ENCODE data around the gene CUL5.

Gene CUL5

GRCh38 chr11:108137212-108137611 is 128.5 kb downstream of the CUL5 start:
- H3K4me3 ChIP-seq (replicated peaks; ENCODE audit: low read depth, low read length), result no peak overlapping the region
- TF ChIP-seq CTCF (IDR thresholded peaks at IDR 0.05; ENCODE audit: low read depth, low read length, missing control alignments), result no peak
- no peak for DNase-seq (ENCODE audit: extremely low read depth, low read depth)

DNA sequence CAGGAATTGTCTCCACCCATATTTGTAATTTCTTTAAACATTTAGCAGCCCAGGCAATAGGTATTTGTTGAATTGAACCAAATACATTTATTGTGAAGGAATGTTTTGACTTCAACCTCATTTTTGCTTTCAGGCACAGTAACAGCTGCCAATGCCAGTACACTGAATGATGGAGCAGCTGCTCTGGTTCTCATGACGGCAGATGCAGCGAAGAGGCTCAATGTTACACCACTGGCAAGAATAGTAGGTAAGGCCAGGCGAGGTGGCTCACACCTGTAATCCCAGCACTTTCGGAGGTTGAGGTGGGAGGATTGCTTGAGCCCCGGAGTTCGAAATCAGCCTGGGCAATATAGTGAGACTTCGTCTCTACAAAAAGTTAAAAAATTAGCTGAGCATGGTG is 133.6 kb downstream of the CUL5 start:
- DNase-seq (ENCODE audit: extremely low read depth, low read depth), result no peak
- TF ChIP-seq CTCF (IDR thresholded peaks at IDR 0.05; ENCODE audit: low read depth, low read length, missing control alignments), result no peak
- H3K4me3 ChIP-seq (replicated peaks; ENCODE audit: low read depth, low read length), result no peak overlapping the region

- no peak overlapping the region for H3K4me3 ChIP-seq (replicated peaks; ENCODE audit: low read depth, low read length)
- TF ChIP-seq CTCF (IDR thresholded peaks at IDR 0.05; ENCODE audit: low read depth, low read length, missing control alignments), result no peak
- DNase-seq (ENCODE audit: extremely low read depth, low read depth), result no peak
Measured at GRCh38 chr11:108144615-108145014, 135.9 kb downstream of the CUL5 start.

DNA sequence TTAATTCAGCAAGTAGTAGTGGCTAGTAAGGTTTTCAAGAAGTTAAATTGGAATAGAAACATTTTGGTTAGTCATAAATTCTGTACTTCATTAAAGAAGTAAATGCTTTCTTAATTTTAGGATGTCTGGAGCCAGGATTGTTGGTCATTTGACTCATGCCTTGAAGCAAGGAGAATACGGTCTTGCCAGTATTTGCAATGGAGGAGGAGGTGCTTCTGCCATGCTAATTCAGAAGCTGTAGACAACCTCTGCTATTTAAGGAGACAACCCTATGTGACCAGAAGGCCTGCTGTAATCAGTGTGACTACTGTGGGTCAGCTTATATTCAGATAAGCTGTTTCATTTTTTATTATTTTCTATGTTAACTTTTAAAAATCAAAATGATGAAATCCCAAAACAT is 138.5 kb downstream of the CUL5 start:
- no peak overlapping the region for H3K4me3 ChIP-seq (replicated peaks; ENCODE audit: low read depth, low read length)
- DNase-seq (ENCODE audit: extremely low read depth, low read depth), result no peak
- no peak for TF ChIP-seq CTCF (IDR thresholded peaks at IDR 0.05; ENCODE audit: low read depth, low read length, missing control alignments)

DNA sequence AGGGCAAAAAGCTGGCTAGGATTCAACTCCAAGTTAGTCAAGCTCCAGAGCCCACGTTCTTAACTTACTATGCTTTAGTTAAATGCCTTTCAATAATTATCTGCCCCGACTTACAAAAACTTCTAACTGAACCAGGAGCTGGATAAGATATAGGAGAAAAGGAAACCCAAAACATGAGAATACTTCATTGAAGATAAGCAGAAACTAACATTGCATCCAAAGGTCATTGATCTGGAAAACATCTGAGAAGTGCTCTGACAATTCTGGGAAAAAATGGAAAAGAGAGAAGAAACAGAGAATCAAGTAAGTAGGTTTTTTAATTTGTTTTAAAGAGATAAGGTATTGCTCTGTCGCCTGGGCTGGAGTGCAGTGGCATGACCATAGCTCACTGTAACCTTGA is 139.9 kb downstream of the CUL5 start:
- H3K4me3 ChIP-seq (replicated peaks; ENCODE audit: low read depth, low read length), result no peak overlapping the region
- no peak for DNase-seq (ENCODE audit: extremely low read depth, low read depth)

GRCh38 chr11:108154591-108154990 is 145.9 kb downstream of the CUL5 start:
- DNase-seq (ENCODE audit: extremely low read depth, low read depth), result no peak
- no peak overlapping the region for H3K4me3 ChIP-seq (replicated peaks; ENCODE audit: low read depth, low read length)
- TF ChIP-seq CTCF (IDR thresholded peaks at IDR 0.05; ENCODE audit: low read depth, low read length, missing control alignments), result no peak

More for the DNA sequence above, 139.9 kb downstream of the CUL5 start:
- no peak for TF ChIP-seq CTCF (IDR thresholded peaks at IDR 0.05; ENCODE audit: low read depth, low read length, missing control alignments)

All from HFF-Myc (cell line).